ENCODE results near the gene HBZ. TPM values are rescaled to one million over a fixed set of nuclear protein-coding genes. Genes with fewer than 3 reads are reported as not detected.
"Not testable (repeated sequence)": the region's sequence is repeated elsewhere in the genome, so short reads cannot be mapped to it uniquely, and the experiment has no call there.

HBZ gene
- total RNA-seq, 1 donor from 2014 or later: not detected

DNA sequence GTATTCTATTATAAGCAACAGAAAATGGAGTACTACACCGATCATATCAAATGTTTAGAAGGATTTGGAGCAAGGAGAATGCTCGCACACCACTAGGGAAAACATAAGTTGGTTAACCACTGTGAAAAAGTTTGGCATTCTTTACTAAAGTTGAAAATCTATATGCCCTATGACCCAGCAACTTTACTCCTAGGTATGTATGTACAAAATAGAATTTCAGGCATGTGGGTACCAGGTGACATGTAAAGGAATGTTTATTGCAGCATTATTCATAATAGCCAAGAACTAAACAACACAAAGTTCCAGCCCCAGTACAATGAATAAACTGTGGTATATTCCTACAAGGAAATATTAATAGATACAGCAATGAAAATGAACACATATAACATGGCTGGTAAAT is 5.8 kb upstream of the HBZ start:
- DNase-seq (ENCODE audit: low read depth): no peak
- FAIRE-seq: no peak
- no peak overlapping the region for H3K4me3 ChIP-seq (ENCODE audit: low read depth, low read length)
- TF ChIP-seq, protein P1, sequence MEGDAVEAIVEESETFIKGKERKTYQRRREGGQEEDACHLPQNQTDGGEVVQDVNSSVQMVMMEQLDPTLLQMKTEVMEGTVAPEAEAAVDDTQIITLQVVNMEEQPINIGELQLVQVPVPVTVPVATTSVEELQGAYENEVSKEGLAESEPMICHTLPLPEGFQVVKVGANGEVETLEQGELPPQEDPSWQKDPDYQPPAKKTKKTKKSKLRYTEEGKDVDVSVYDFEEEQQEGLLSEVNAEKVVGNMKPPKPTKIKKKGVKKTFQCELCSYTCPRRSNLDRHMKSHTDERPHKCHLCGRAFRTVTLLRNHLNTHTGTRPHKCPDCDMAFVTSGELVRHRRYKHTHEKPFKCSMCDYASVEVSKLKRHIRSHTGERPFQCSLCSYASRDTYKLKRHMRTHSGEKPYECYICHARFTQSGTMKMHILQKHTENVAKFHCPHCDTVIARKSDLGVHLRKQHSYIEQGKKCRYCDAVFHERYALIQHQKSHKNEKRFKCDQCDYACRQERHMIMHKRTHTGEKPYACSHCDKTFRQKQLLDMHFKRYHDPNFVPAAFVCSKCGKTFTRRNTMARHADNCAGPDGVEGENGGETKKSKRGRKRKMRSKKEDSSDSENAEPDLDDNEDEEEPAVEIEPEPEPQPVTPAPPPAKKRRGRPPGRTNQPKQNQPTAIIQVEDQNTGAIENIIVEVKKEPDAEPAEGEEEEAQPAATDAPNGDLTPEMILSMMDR (IDR thresholded peaks at IDR 0.05; ENCODE audit: insufficient read depth, low read length, severe bottlenecking): no peak
- H3K36me3 ChIP-seq (ENCODE audit: control insufficient read depth, insufficient read depth, low read length): no peaks in the 10 kb centered on the region
- H3K27me3 ChIP-seq (ENCODE audit: control insufficient read depth, insufficient read depth, low read length): peaks cover 4% of the 10 kb centered on the region

DNA sequence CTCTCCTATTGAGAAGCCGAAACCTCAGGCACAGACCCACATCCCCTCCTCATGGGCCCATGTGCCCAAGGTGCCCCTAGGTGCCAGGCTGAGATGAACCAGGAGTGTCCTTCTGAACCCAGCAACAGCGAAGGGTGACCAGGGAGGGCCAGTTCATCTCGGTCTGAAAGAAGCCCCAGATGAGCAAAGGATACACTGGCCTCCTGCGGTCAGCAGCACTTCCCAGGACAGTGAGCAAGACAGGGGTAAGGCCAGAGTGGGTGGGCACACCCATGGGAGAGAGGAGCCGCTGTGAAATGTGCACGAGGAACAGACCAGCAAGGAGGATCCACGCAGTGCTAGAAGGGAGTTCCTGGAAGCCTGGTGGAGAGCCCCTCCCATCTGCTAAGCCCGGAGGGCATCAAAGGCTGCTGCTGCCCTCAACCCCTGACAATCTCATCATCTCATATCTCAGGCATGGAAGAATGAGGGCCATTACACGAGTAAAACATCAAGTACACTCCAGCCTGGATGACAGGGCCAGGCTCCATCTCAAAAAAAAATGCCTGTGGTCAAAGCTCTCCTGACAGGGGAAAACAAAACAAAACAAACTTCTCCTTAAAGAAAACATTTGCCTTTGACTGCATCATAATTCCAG is 3.3 kb upstream of the HBZ start:
- Histone ChIP-seq H3K36me3 (ENCODE audit: control insufficient read depth, insufficient read depth, low read length) (no peaks in the 10 kb centered on the region), H3K27me3 (ENCODE audit: control insufficient read depth, insufficient read depth, low read length) (peaks cover 4% of the 10 kb centered on the region), H3K4me3 (ENCODE audit: low read depth, low read length) (no peak overlapping the region)
- TF ChIP-seq, protein P1 (IDR thresholded peaks at IDR 0.05; ENCODE audit: insufficient read depth, low read length, severe bottlenecking): no peak
- no peak for DNase-seq (ENCODE audit: low read depth)
- no peak for FAIRE-seq

DNA sequence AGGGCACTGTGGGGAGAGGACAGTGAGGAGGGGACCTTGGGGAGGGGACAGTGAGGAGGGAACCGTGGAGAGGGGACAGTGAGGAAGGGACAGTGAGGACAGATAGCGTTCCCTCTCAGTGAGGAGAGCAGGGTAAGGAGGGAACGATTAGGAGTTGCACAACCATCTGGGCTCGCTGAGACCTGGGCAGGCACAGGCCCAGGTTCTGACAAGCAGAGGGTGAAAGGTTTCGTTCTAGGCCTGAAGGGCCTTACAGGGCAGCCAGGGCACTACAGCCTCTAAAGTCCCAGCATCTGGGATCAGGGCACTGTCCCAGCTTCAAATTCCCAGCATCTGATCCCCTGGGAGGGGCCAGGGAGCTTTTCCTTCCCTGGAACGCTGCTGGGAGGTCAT is 681 bp downstream of the HBZ start:
- not testable (repeated sequence) for H3K27me3 ChIP-seq (ENCODE audit: control insufficient read depth, insufficient read depth, low read length); H3K4me3 ChIP-seq (ENCODE audit: low read depth, low read length); H3K36me3 ChIP-seq (ENCODE audit: control insufficient read depth, insufficient read depth, low read length); DNase-seq (ENCODE audit: low read depth)
- peak; percentile 87 for FAIRE-seq

DNA sequence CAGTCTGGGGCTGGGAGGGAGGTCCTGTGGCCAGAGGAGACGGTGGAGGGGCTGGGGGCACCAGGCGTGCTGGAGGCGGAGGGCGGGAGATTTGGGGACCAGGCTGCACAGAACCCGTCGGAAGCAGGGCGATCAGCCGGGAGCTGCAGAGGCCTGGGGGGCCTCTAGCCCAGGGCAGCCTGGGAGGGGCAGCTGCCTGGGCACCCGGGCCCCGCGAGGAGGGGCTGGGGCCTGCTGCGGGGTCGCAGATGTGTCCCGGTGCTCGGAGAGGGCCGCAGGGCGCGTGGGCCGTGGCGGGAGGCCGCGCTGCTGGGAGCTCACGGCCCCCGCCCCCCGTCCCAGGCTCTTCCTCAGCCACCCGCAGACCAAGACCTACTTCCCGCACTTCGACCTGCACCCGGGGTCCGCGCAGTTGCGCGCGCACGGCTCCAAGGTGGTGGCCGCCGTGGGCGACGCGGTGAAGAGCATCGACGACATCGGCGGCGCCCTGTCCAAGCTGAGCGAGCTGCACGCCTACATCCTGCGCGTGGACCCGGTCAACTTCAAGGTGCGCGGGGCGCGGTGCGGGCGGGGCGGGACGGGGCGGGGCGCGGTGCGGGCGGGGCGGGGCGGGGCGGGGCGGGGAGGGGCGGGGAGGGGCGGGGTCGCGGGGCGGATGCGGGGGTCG is 1.2 kb downstream of the HBZ start:
- DNase-seq (ENCODE audit: low read depth); H3K27me3 ChIP-seq (ENCODE audit: control insufficient read depth, insufficient read depth, low read length); FAIRE-seq; H3K4me3 ChIP-seq (ENCODE audit: low read depth, low read length); H3K36me3 ChIP-seq (ENCODE audit: control insufficient read depth, insufficient read depth, low read length): not testable (repeated sequence)

DNA sequence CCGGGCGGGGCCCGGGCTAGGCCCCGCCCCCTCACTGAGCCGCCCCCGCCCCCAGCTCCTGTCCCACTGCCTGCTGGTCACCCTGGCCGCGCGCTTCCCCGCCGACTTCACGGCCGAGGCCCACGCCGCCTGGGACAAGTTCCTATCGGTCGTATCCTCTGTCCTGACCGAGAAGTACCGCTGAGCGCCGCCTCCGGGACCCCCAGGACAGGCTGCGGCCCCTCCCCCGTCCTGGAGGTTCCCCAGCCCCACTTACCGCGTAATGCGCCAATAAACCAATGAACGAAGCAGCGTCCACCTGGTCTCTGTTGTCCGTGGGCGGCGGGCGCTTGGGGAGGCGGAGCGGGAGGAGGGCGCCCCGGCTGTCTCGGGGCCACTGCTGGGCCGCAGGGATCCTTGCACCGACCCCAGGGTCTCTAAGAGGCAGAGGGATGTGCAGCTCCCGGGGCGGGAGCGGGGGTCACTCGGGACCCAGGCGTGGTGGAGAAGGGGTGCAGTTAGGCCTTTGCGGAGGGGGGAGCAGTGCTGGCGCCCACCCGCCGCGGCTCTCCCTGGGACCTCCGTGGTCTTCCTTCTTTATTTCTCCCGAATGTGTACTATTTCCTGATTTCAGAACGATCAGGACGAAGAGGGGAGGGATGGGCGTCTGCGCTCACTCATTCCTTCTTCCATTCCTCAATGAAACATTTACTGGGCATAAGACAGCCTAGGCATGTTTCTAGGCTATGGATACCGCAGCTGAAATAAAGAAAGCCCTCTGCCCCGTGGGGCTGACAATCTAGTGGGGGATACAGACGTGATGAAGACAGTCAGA is 2.0 kb downstream of the HBZ start:
- Histone ChIP-seq H3K36me3 (ENCODE audit: control insufficient read depth, insufficient read depth, low read length) (no peaks in the 10 kb centered on the region), H3K4me3 (ENCODE audit: low read depth, low read length) (peak overlapping the region; percentile 33), H3K27me3 (ENCODE audit: control insufficient read depth, insufficient read depth, low read length) (peaks cover 4% of the 10 kb centered on the region)
- FAIRE-seq (no peak), DNase-seq (ENCODE audit: low read depth) (peak; percentile 19)
- TF ChIP-seq, protein P1 (IDR thresholded peaks at IDR 0.05; ENCODE audit: insufficient read depth, low read length, severe bottlenecking): no peak

DNA sequence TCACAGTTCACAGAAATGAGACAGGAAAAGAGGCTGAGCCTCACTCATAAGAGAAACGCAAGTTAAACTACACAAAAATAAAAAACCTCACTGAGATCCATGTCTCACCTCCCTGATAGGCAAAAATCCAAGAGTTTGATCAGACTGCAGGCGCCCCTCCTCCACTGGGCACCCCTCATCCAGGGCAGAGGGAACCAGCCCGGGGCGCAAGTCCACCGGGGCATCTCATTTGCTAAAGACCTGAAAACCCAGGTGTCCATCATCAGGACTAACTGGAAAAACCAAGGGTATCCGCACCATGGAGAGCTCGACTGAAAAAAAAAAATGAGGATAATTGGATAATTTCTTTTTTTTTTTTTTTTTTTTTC is 2.6 kb downstream of the HBZ start:
- no peak for DNase-seq (ENCODE audit: low read depth)

More for the DNA sequence above, 2.6 kb downstream of the HBZ start:
- FAIRE-seq: no peak
- TF ChIP-seq, protein P1 (IDR thresholded peaks at IDR 0.05; ENCODE audit: insufficient read depth, low read length, severe bottlenecking): no peak
- H3K4me3 ChIP-seq (ENCODE audit: low read depth, low read length): no peak overlapping the region
- no peaks in the 10 kb centered on the region for H3K36me3 ChIP-seq (ENCODE audit: control insufficient read depth, insufficient read depth, low read length)
- H3K27me3 ChIP-seq (ENCODE audit: control insufficient read depth, insufficient read depth, low read length): peaks cover 4% of the 10 kb centered on the region
